AG09309 (cell line): ENCODE measurements around the gene RARRES2.

Experiments used
- DNase-seq: peaks from one replicate; pipeline ENCODE4 v3.0.0-alpha.2; 2010; ENCODE audit warnings: low read depth
- H3K4me3 ChIP-seq: 2 replicates; pipeline ENCODE4 v1.5.1; 2011; ENCODE audit warnings: mild to moderate bottlenecking, low read depth, low read length, moderate library complexity; ENCODE audit not compliant: control insufficient read depth
- CTCF ChIP-seq: IDR thresholded peaks from 2 replicates; pipeline ENCODE4 v1.5.1; 2011; ENCODE audit warnings: mild to moderate bottlenecking, low read depth, low read length, inconsistent platforms; ENCODE audit not compliant: insufficient read depth, control insufficient read depth; ENCODE audit errors: missing control alignments

The RARRES2 gene

GRCh38 chr7:150361807-150362621, 20.6 kb upstream of the RARRES2 start:
- no peak for TF ChIP-seq CTCF
- no peak for DNase-seq
- H3K4me3 ChIP-seq = no peak overlapping the region

GRCh38 chr7:150361402-150361801, 20.0 kb upstream of the RARRES2 start:
- DNase-seq = no peak
- H3K4me3 ChIP-seq = no peak overlapping the region
- no peak for TF ChIP-seq CTCF

GRCh38 chr7:150360363-150361058, 19.1 kb upstream of the RARRES2 start:
- TF ChIP-seq CTCF = no peak
- no peak for DNase-seq
- no peak overlapping the region for H3K4me3 ChIP-seq

GRCh38 chr7:150359622-150360362, 18.4 kb upstream of the RARRES2 start:
- no peak for TF ChIP-seq CTCF
- no peak overlapping the region for H3K4me3 ChIP-seq
- DNase-seq = no peak

- no peak overlapping the region for H3K4me3 ChIP-seq
- no peak for TF ChIP-seq CTCF
- DNase-seq = no peak
These were observed 17.7 kb upstream of the RARRES2 start for GRCh38 chr7:150358988-150359621.

GRCh38 chr7:150358433-150358832, 17.0 kb upstream of the RARRES2 start:
- H3K4me3 ChIP-seq = no peak overlapping the region
- TF ChIP-seq CTCF = no peak
- DNase-seq = no peak
